Prostate gland (tissue), 2 donors: ENCODE data around the gene KLK8. TPM values are rescaled to one million over a fixed set of nuclear protein-coding genes. Genes with fewer than 3 reads are reported as not detected.
A peak's percentile ranks its signal among the peaks of the same experiment; 100 is the strongest.

ENCODE experiments used
- DNase-seq: peaks from one replicate; pipeline ENCODE4 v3.0.0-alpha.2; 2019; ENCODE audit warnings: low spot score
- H3K27ac ChIP-seq, 2 donors: fragments of 200-600 bp; sonication (generic); 2 replicates each; pipeline ENCODE4 v1.5.1; 2017 to 2019
- H3K27me3 ChIP-seq: fragments of 200-600 bp; sonication (generic); replicated peaks from 2 replicates; pipeline ENCODE4 v1.5.1; 2019; ENCODE audit not compliant: insufficient read depth
- H3K36me3 ChIP-seq, 2 donors: fragments of 200-600 bp; sonication (generic); 1 replicate in 1 of 2; 2 replicates in 1 of 2; pipeline versions ENCODE4 v1.5.1 to v1.8.1; 2017 to 2019
- H3K4me1 ChIP-seq: fragments of 200-600 bp; sonication (generic); replicated peaks from 2 replicates; pipeline ENCODE4 v1.5.1; 2019
- H3K4me3 ChIP-seq, 2 donors: fragments of 200-600 bp; sonication (generic); 2 replicates each; pipeline ENCODE4 v1.5.1; 2017 to 2019
- H3K9me3 ChIP-seq: fragments of 200-600 bp; sonication (generic); 2 replicates; pipeline ENCODE4 v1.5.1; 2017
- CTCF ChIP-seq, 4 experiments: fragments of 200-600 bp in 2 of 4; fragments of 450-650 bp in 2 of 4; sonication (generic) in 2 of 4; IDR thresholded peaks; 1 replicate in 3 of 4; 2 replicates in 1 of 4; pipeline ENCODE4 v1.5.1; 2016 to 2019; ENCODE audit warnings: antibody characterized with exemption in 4 of 4, mild to moderate bottlenecking in 2 of 4, moderate library complexity in 2 of 4
- POLR2A ChIP-seq: fragments of 450-650 bp; IDR thresholded peaks from one replicate; pipeline ENCODE4 v1.6.1; 2016; ENCODE audit warnings: antibody characterized with exemption, mild to moderate bottlenecking
- POLR2AphosphoS5 ChIP-seq: sonication (generic); formaldehyde crosslinking; IDR thresholded peaks from one replicate; pipeline ENCODE4 v1.6.1; 2017; ENCODE audit warnings: antibody characterized with exemption
- WGBS: methylation state at CpG from one replicate; pipeline ENCODE4 v1.1.5; 2018; 5-methylcytosine and 5-hydroxymethylcytosine counted together
- intact Hi-C: fragments of 100-400 bp; cut with DNase I; formaldehyde crosslinking; loops from one replicate; pipeline ENCODE4 v1.14.2; 2022
- total RNA-seq, 2 donors: library from RNA; depleted of rRNA; stranded (reverse); fragments of >200 nt; gene quantifications; one replicate each; pipeline ENCODE4 v1.1.0, GENCODE V29; 2016

KLK8 gene
- total RNA-seq, 2 donors from 2014 or later = not detected

- H3K4me3 ChIP-seq = peak overlapping the region; percentile 36 to 38
- no peaks in the 10 kb centered on the region for H3K9me3 ChIP-seq
- DNase-seq = peak; percentile 74
- 27% methylated on average over 18 of the region's 18 CpGs for WGBS
- intact Hi-C loops = no loop called here
- H3K27ac ChIP-seq = peak overlapping the region; percentile 83 to 86
- no peaks in the 10 kb centered on the region for H3K36me3 ChIP-seq
- H3K27me3 ChIP-seq = no peaks in the 10 kb centered on the region
- TF ChIP-seq POLR2AphosphoS5 = peak; percentile 46
- TF ChIP-seq CTCF (IDR thresholded peaks at IDR 0.05) = no peak
- peak; percentile 39 for TF ChIP-seq POLR2A
- no peaks in the 10 kb centered on the region for H3K4me1 ChIP-seq
Observed at GRCh38 chr19:51025809-51026553, 24.6 kb upstream of the KLK8 start.

- Histone ChIP-seq H3K36me3 (no peaks in the 10 kb centered on the region), H3K27ac (peak overlapping the region; percentile 83 to 86), H3K27me3 (no peaks in the 10 kb centered on the region), H3K9me3 (no peaks in the 10 kb centered on the region), H3K4me1 (no peaks in the 10 kb centered on the region), H3K4me3 (peak overlapping the region; percentile 36 to 38)
- WGBS = 36% methylated on average over 6 of the region's 6 CpGs
- TF ChIP-seq POLR2A = no peak
- TF ChIP-seq POLR2AphosphoS5 = no peak
- no peak for TF ChIP-seq CTCF (IDR thresholded peaks at IDR 0.05)
- no peak for DNase-seq
- intact Hi-C loops = no loop called here
Observed at GRCh38 chr19:51025401-51025800, 24.0 kb upstream of the KLK8 start.

GRCh38 chr19:51024924-51025323, 23.5 kb upstream of the KLK8 start:
- Histone ChIP-seq H3K9me3 (no peaks in the 10 kb centered on the region), H3K27me3 (no peaks in the 10 kb centered on the region), H3K4me1 (no peaks in the 10 kb centered on the region), H3K36me3 (no peaks in the 10 kb centered on the region), H3K4me3 (peak overlapping the region in 1 of 2 donors; percentile 36), H3K27ac (peak overlapping the region; percentile 83 to 86)
- WGBS = 35% methylated on average over 5 of the region's 5 CpGs
- TF ChIP-seq POLR2A = no peak
- TF ChIP-seq CTCF (IDR thresholded peaks at IDR 0.05) = no peak
- TF ChIP-seq POLR2AphosphoS5 = no peak
- no peak for DNase-seq
- intact Hi-C loops = no loop called here

- intact Hi-C loops = no loop called here
- DNase-seq = no peak
- H3K4me3 ChIP-seq = no peak overlapping the region
- TF ChIP-seq POLR2A (no peak), CTCF (IDR thresholded peaks at IDR 0.05) (no peak), POLR2AphosphoS5 (no peak)
- 80% methylated on average over 11 of the region's 11 CpGs for WGBS
- no peaks in the 10 kb centered on the region for H3K36me3 ChIP-seq
- no peaks in the 10 kb centered on the region for H3K9me3 ChIP-seq
- H3K27me3 ChIP-seq = no peaks in the 10 kb centered on the region
- no peak overlapping the region for H3K27ac ChIP-seq
- H3K4me1 ChIP-seq = no peaks in the 10 kb centered on the region
Observed at GRCh38 chr19:51023946-51024345, 22.5 kb upstream of the KLK8 start.

GRCh38 chr19:51022526-51022925, 21.1 kb upstream of the KLK8 start:
- WGBS = 77% methylated on average over 14 of the region's 14 CpGs
- Histone ChIP-seq H3K36me3 (no peaks in the 10 kb centered on the region), H3K4me1 (no peaks in the 10 kb centered on the region), H3K27me3 (no peaks in the 10 kb centered on the region), H3K27ac (no peak overlapping the region), H3K9me3 (no peaks in the 10 kb centered on the region), H3K4me3 (no peak overlapping the region)
- TF ChIP-seq POLR2A (no peak), POLR2AphosphoS5 (no peak), CTCF (IDR thresholded peaks at IDR 0.05) (no peak)
- intact Hi-C loops = no loop called here
- no peak for DNase-seq
